RWPE1 (cell line): Measurements from ENCODE around the gene CDKN1A.

Experiments
- CTCF ChIA-PET: fragments of 350-600 bp; sonication (Branson Sonifier 250); formaldehyde crosslinking; extraction: SDS; loops from one replicate; lab custom pipeline; 2021; lab: Yijun Ruan, JAX
- POLR2A ChIA-PET: fragments of 400-600 bp; formaldehyde crosslinking; extraction: SDS; loops from one replicate; lab custom pipeline; 2020; ENCODE audit warnings: antibody characterized with exemption; ENCODE audit not compliant: low non-redundant PET; lab: Yijun Ruan, JAX
- DNase-seq: peaks from one replicate; pipeline ENCODE4 v3.0.0; 2012; ENCODE audit warnings: low spot score
- H3K27ac ChIP-seq: fragments of 450-650 bp; 2 replicates; pipeline ENCODE4 v1.5.1; 2017
- CTCF ChIP-seq: fragments of 450-650 bp; conservative IDR thresholded peaks from 2 replicates; pipeline ENCODE4 v1.5.1; 2017; ENCODE audit warnings: low read depth, mild to moderate bottlenecking

The CDKN1A gene

GRCh38 chr6:36692220-36692619 is 13.7 kb downstream of the CDKN1A start:
- CTCF ChIA-PET = interaction anchor here (0.6 to 2.1 kb wide), 3 partner anchors 32 to 261 kb away, joined by 3 to 9 read pairs (median 5); no protein-coding TSS in a partner anchor
- no peak for TF ChIP-seq CTCF
- POLR2A ChIA-PET = interaction anchor here (0.8 kb wide), 1 partner anchor 14 kb away, joined by 3 read pairs; no protein-coding TSS in a partner anchor
- peak overlapping the region; percentile 95 for H3K27ac ChIP-seq
- DNase-seq = no peak

- TF ChIP-seq CTCF = no peak
- ChIA-PET POLR2A (interaction anchor here (0.8 kb wide), 1 partner anchor 15 kb away, joined by 3 read pairs; no protein-coding TSS in a partner anchor), CTCF (interaction anchor here (2.1 kb wide), 1 partner anchor 31 kb away, joined by 9 read pairs; no protein-coding TSS in a partner anchor)
- no peak for DNase-seq
- H3K27ac ChIP-seq = peak overlapping the region; percentile 95
Measured at GRCh38 chr6:36692861-36693702, 14.6 kb downstream of the CDKN1A start.

- ChIA-PET POLR2A (no interaction called here), CTCF (interaction anchor here (0.8 kb wide), 1 partner anchor 286 kb away, joined by 3 read pairs; no protein-coding TSS in a partner anchor)
- H3K27ac ChIP-seq = no peak overlapping the region
- TF ChIP-seq CTCF = no peak
- no peak for DNase-seq
Measured at GRCh38 chr6:36694616-36695015, 16.1 kb downstream of the CDKN1A start.

GRCh38 chr6:36695414-36695813 is 16.9 kb downstream of the CDKN1A start:
- POLR2A ChIA-PET = no interaction called here
- no peak for TF ChIP-seq CTCF
- no peak overlapping the region for H3K27ac ChIP-seq
- CTCF ChIA-PET = interaction anchor here (0.6 to 0.8 kb wide), 2 partner anchors 183 to 285 kb away, joined by 3 to 6 read pairs; no protein-coding TSS in a partner anchor
- DNase-seq = no peak

GRCh38 chr6:36697481-36697903 is 19.0 kb downstream of the CDKN1A start, which contains the start of gene RAB44:
Gene RAB44, plus strand, starts transcription at chr6:36697826. Its CDS starts 6,410 bp downstream, at chr6:36704236.
- DNase-seq = no peak
- no peak within 1 kb of the TSS for H3K27ac ChIP-seq
- CTCF ChIA-PET = no interaction called here
- TF ChIP-seq CTCF = no peak
- POLR2A ChIA-PET = no interaction called here

- no peak for DNase-seq
- POLR2A ChIA-PET = no interaction called here
- no peak for TF ChIP-seq CTCF
- CTCF ChIA-PET = no interaction called here
- H3K27ac ChIP-seq = no peak overlapping the region
Measured at GRCh38 chr6:36698196-36698595, 19.7 kb downstream of the CDKN1A start.
